Measurements from ENCODE around the gene SLC43A2. TPM values are rescaled to one million over a fixed set of nuclear protein-coding genes. Genes with fewer than 3 reads are reported as not detected.

SLC43A2 gene
- total and polyA plus RNA-seq, 5 experiments from 2014 or later: 1.2 to 20.8 (median 2.0) TPM

- no peak overlapping the region for H3K27ac Mint-ChIP-seq
- no peak overlapping the region for H3K4me3 Mint-ChIP-seq
- H3K27me3 Mint-ChIP-seq: peaks cover 0 to 4% (median 0%) of the 10 kb centered on the region in 5 donors
- POLR2A ChIA-PET: interaction anchor here (1.7 kb wide), 1 partner anchor 20 kb away, joined by 5 read pairs; the partner anchor contains the start of gene SLC43A2
- ATAC-seq (no peak), DNase-seq (no peak)
- peaks cover 0 to 7% (median 5%) of the 10 kb centered on the region in 4 donors for H3K4me1 Mint-ChIP-seq
- H3K36me3 Mint-ChIP-seq: no peaks in the 10 kb centered on the region
- no peaks in the 10 kb centered on the region for H3K9me3 Mint-ChIP-seq
Measured at GRCh38 chr17:1608676-1609075, 20.0 kb downstream of the SLC43A2 start.

- ATAC-seq: no peak
- Mint-ChIP-seq H3K4me3 (peak overlapping the region in 1 of 10 donors; percentile 19), H3K27ac (peak overlapping the region in 1 of 10 donors; percentile 29), H3K9me3 (no peaks in the 10 kb centered on the region), H3K4me1 (peaks cover 0 to 7% (median 5%) of the 10 kb centered on the region in 4 donors), H3K27me3 (peaks cover 0 to 4% (median 0%) of the 10 kb centered on the region in 5 donors), H3K36me3 (no peaks in the 10 kb centered on the region)
- POLR2A ChIA-PET: interaction anchor here (0.7 to 1.7 kb wide), 2 partner anchors 21 to 31 kb away, joined by 4 to 5 read pairs; partner anchors contain the start of gene SLC43A2
- no peak for DNase-seq
Measured at GRCh38 chr17:1607971-1608320, 20.7 kb downstream of the SLC43A2 start.

GRCh38 chr17:1606352-1606985 is 22.2 kb downstream of the SLC43A2 start:
- no peak overlapping the region for H3K27ac Mint-ChIP-seq
- ATAC-seq: no peak
- H3K9me3 Mint-ChIP-seq: peaks cover 0 to 6% (median 0%) of the 10 kb centered on the region in 9 donors
- peaks cover 0 to 4% (median 0%) of the 10 kb centered on the region in 5 donors for H3K27me3 Mint-ChIP-seq
- H3K4me3 Mint-ChIP-seq: no peak overlapping the region
- no peak for DNase-seq
- peaks cover 0 to 4% (median 0%) of the 10 kb centered on the region in 3 donors for H3K36me3 Mint-ChIP-seq
- H3K4me1 Mint-ChIP-seq: peaks cover 0 to 7% (median 5%) of the 10 kb centered on the region in 4 donors
- POLR2A ChIA-PET: no interaction called here

DNA sequence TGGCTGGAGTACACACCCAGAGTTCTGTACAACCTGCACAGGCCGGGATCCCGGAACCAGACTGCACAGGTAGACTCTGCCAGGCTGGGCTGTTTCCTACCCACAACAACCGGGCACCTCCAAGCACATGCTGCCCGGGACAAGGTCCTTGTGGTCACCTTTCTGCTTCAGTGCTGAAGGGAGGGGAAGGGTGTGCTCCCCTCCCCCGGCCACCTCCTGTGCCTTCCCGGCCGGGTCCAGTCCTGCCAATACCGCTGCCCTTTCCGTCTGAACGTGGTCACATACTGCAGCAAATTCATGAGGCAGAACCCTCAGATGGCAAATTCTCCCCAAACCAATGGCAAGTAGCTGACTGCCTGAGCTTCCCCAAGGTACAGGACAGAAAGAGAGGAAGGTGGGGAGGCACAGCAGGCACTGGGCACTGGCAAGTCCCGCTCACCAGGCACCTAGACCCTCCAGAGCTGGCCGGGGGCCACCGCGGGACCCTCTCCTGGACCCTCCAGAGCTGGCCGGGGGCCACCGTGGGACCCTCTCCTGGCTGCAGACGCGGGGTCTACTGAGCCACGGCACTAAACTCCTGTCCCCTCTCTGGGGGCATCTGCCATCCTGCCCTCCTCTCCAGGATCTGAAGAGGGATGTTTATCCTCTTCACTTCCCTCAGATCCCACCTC is 22.8 kb downstream of the SLC43A2 start:
- Mint-ChIP-seq H3K27ac (no peak overlapping the region), H3K27me3 (peaks cover 0 to 4% (median 0%) of the 10 kb centered on the region in 5 donors), H3K4me3 (no peak overlapping the region), H3K36me3 (peaks cover 0 to 5% (median 0%) of the 10 kb centered on the region in 3 donors), H3K9me3 (peaks cover 0 to 7% (median 0%) of the 10 kb centered on the region in 9 donors), H3K4me1 (peaks cover 0 to 7% (median 5%) of the 10 kb centered on the region in 4 donors)
- no peak for DNase-seq
- POLR2A ChIA-PET: no interaction called here
- ATAC-seq: no peak

DNA sequence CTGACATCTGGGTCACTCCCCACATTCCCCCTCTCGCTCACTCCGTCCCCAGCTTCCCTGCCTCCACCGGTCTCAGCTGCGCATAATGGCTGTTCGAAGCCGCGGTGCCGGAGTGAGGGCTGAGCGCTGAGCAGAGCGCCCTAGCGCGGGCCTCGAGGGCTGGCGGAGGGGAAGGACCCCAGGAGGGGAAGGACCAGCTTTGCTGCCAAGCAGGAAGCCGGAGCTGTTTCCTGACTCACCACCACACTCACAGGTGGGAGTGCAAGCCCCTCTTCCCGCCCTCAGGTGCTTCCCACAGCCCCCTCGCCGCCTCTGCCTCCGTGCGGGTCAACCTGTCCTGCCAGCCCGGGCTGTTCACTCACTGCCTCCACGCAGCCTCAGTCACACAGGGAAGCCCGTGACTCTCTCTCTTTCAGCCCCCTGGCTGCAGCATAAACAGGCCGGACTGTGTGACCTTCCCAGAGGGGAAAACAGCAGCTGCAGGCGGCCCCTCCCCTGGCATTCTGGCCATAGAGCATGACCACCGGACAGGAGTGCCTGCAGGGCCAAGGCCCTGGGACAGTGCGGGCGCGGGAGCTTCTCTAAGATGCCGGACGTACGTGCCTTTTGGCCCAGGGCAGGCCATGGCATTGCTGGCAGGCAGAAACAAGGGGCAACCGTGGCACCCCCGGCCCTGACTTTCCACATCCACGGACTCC is 23.7 kb downstream of the SLC43A2 start:
- H3K4me1 Mint-ChIP-seq: peaks cover 0 to 7% (median 5%) of the 10 kb centered on the region in 4 donors
- H3K4me3 Mint-ChIP-seq: no peak overlapping the region
- no peak overlapping the region for H3K27ac Mint-ChIP-seq
- DNase-seq (no peak), ATAC-seq (no peak)
- H3K27me3 Mint-ChIP-seq: peaks cover 0 to 4% (median 0%) of the 10 kb centered on the region in 5 donors
- H3K9me3 Mint-ChIP-seq: peaks cover 0 to 7% (median 0%) of the 10 kb centered on the region in 9 donors
- POLR2A ChIA-PET: interaction anchor here (0.7 kb wide), 1 partner anchor 12 kb away, joined by 3 read pairs; no protein-coding TSS in a partner anchor
- peaks cover 0 to 5% (median 0%) of the 10 kb centered on the region in 3 donors for H3K36me3 Mint-ChIP-seq

DNA sequence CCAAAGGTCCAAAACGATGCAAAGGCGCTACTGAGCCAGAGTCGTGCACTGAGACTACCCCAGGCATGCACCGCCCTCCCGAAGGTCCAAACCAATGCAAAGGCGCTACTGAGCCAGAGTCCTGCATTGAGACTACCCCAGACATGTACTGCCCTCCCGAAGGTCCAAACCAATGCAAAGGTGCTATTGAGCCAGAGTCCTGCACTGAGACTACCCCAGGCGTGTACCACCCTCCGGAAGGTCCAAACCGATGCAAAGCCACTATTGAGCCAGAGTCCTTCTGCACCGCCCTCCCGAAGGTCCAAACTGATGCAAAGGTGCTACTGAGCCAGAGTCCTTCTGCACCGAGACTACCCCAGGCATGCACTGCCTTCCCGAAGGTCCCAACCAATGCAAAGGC is 27.1 kb downstream of the SLC43A2 start:
- POLR2A ChIA-PET: interaction anchor here (0.6 kb wide), 1 partner anchor 1336 kb away, joined by 3 read pairs; no protein-coding TSS in a partner anchor

GRCh38 chr17:1598399-1599095 is 30.1 kb downstream of the SLC43A2 start:
- peaks cover 0 to 7% (median 0%) of the 10 kb centered on the region in 9 donors for H3K9me3 Mint-ChIP-seq
- peaks cover 0 to 5% (median 0%) of the 10 kb centered on the region in 3 donors for H3K36me3 Mint-ChIP-seq
- no peak for ATAC-seq
- no peak overlapping the region for H3K27ac Mint-ChIP-seq
- DNase-seq: no peak
- POLR2A ChIA-PET: interaction anchor here (0.6 kb wide), 1 partner anchor 33 kb away, joined by 4 read pairs; no protein-coding TSS in a partner anchor
- no peak overlapping the region for H3K4me3 Mint-ChIP-seq
- H3K4me1 Mint-ChIP-seq: peaks cover 0 to 9% (median 0%) of the 10 kb centered on the region in 4 donors
- no peaks in the 10 kb centered on the region for H3K27me3 Mint-ChIP-seq

More for the DNA sequence above, 27.1 kb downstream of the SLC43A2 start:
- peaks cover 0 to 7% (median 1%) of the 10 kb centered on the region in 4 donors for H3K4me1 Mint-ChIP-seq
- H3K4me3 Mint-ChIP-seq: no peak overlapping the region
- no peak for DNase-seq
- peaks cover 0 to 7% (median 0%) of the 10 kb centered on the region in 9 donors for H3K9me3 Mint-ChIP-seq
- ATAC-seq: no peak
- H3K27me3 Mint-ChIP-seq: peaks cover 0 to 4% (median 0%) of the 10 kb centered on the region in 5 donors
- H3K27ac Mint-ChIP-seq: peak overlapping the region in 1 of 10 donors; percentile 62
- H3K36me3 Mint-ChIP-seq: peaks cover 0 to 5% (median 0%) of the 10 kb centered on the region in 3 donors

DNA sequence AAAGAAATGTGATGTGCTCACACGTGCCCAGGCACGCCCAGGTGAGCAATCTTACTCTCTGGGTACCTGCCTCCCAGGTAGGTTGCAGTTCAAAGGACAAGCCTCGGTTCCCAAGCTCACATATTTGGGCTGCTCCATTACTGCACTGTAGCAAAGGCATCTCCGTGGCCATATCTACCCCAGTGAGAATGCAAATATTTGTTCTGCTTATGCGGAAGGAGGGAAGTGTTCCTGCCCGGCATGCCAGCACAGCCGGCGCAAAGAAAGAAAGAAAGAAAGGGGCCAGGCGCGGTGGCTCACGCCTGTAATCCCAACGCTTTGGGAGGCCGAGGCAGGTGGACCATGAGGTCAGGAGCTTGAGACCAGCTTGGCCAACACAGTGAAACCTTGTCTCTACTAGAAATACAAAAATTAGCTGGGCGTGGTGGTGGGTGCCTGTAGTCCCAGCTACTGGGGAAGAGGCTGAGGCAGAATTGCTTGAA is 30.7 kb downstream of the SLC43A2 start:
- Mint-ChIP-seq H3K36me3 (peaks cover 0 to 5% (median 0%) of the 10 kb centered on the region in 3 donors), H3K9me3 (peaks cover 0 to 7% (median 0%) of the 10 kb centered on the region in 9 donors), H3K27ac (peak overlapping the region in 1 of 10 donors; percentile 37), H3K4me1 (peaks cover 0 to 15% (median 4%) of the 10 kb centered on the region in 4 donors), H3K4me3 (no peak overlapping the region), H3K27me3 (no peaks in the 10 kb centered on the region)
- no peak for DNase-seq
- no peak for ATAC-seq
- POLR2A ChIA-PET: no interaction called here

DNA sequence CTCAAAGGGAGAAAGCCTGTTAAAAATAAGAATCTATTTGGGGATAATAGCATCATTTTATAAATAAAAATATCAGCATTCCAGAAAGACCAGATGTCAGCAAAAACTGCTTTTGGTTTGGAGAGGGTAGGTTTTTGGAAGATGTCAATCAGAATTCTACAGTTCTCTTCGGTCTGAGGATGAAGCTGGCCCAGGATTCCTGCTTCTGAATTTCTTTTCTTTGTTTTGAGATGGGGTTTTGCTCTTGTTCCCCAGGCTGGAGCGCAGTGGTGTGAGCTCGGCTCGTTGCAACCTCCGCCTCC is 35.1 kb downstream of the SLC43A2 start:
- H3K4me1 Mint-ChIP-seq: peaks cover 2 to 21% (median 10%) of the 10 kb centered on the region in 4 donors
- H3K9me3 Mint-ChIP-seq: no peaks in the 10 kb centered on the region
- POLR2A ChIA-PET: interaction anchor here (0.8 kb wide), 1 partner anchor 35 kb away, joined by 3 read pairs; the partner anchor contains the start of gene SLC43A2
- no peaks in the 10 kb centered on the region for H3K27me3 Mint-ChIP-seq
- peak overlapping the region in 3 of 10 donors; percentile 41 to 66 (median 63) for H3K27ac Mint-ChIP-seq
- H3K36me3 Mint-ChIP-seq: no peaks in the 10 kb centered on the region
- ATAC-seq (no peak), DNase-seq (no peak)
- peak overlapping the region in 1 of 10 donors; percentile 32 for H3K4me3 Mint-ChIP-seq

DNA sequence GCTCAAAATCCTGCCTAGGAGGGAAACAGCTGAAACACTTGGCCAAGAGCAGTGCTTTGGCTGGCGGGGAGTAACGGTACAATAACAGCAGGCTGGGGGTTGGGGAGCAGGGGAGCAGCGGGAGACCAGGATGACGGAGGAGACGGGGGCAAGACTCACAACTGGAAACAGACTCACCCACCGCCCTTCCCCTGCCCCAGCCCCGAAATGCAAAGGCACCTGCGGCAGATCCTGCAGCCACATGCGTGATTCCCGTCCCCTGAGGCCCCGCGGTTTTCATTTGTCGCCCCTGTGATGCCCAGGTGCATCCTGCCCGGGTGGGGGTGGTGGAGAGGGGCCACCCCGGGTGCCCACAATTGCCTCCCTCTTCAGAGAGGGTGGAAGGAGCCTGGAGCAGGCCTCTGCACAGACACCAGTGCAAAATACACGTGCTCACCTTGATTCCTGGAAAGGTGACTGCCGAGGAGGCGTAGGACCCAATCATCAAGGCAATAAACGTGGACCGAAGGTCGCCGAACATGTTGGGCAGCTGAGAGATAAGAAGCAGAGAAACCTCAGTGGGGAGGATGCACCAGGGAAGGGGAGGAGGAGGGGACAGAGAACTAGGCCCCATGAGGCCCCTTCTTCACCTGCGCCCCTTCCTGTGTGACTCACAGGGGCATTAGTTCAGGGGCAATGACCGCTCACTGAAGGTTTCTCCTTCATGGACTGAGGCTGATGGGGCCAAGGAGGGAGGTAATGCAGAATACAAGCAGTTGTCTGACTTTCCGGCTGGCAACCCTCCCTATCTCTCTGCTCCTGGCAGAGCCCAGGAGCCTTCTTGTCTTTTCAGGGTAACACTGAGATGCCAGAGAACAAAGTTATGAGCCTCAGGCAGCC is 35.6 kb downstream of the SLC43A2 start:
- Mint-ChIP-seq H3K27me3 (no peaks in the 10 kb centered on the region), H3K27ac (peak overlapping the region in 9 of 10 donors; percentile 5 to 86 (median 48)), H3K9me3 (no peaks in the 10 kb centered on the region), H3K4me1 (peaks cover 2 to 21% (median 10%) of the 10 kb centered on the region in 4 donors), H3K36me3 (no peaks in the 10 kb centered on the region), H3K4me3 (peak overlapping the region in 2 of 10 donors; percentile 10 to 55)
- POLR2A ChIA-PET: interaction anchor here (0.8 kb wide), 1 partner anchor 35 kb away, joined by 3 read pairs; the partner anchor contains the start of gene SLC43A2
- ATAC-seq (peak; percentile 64 to 68), DNase-seq (peak in 5 of 10 donors; percentile 12 to 81 (median 28))

DNA sequence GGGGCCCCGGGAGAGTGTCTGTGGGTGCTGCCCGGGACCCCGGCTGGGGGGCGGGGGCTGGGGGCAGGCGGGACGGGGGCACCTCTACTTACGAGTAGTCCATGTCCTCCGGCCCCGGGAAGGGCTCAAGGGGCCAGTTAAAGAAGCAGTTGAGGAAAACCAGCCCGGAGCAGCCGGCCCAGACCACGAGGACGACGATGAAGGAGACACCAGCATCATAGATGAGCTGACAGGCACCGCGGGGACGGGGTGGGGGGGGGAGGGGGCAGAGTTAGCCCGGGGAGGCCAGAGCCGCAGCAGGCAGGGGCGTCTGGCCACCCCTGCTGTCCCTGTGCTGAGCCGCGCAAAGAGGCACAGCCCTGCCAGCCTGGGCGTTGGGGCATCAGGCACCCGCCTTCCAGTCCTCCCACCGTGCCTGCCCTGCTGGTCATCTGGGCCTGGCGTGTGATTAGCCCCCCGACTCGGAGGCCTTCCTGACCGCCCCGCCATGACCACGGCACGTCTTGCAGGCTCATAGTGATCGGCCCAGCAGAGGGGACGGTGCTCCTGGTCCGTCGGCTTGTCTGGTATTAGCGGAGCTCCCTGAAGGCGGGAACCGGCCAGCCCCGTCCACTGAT is 37.1 kb downstream of the SLC43A2 start:
- H3K27ac Mint-ChIP-seq: no peak overlapping the region
- no peaks in the 10 kb centered on the region for H3K27me3 Mint-ChIP-seq
- ATAC-seq (no peak), DNase-seq (no peak)
- H3K36me3 Mint-ChIP-seq: no peaks in the 10 kb centered on the region
- H3K9me3 Mint-ChIP-seq: no peaks in the 10 kb centered on the region
- H3K4me1 Mint-ChIP-seq: peaks cover 2 to 21% (median 10%) of the 10 kb centered on the region in 4 donors
- no peak overlapping the region for H3K4me3 Mint-ChIP-seq
- POLR2A ChIA-PET: no interaction called here

Measured in naive thymus-derived CD8-positive, alpha-beta T cell (primary cell).